ENCODE measurements around the gene RFT1.
"Not testable (repeated sequence)": the region's sequence is repeated elsewhere in the genome, so short reads cannot be mapped to it uniquely, and the experiment has no call there.

Gene RFT1

DNA sequence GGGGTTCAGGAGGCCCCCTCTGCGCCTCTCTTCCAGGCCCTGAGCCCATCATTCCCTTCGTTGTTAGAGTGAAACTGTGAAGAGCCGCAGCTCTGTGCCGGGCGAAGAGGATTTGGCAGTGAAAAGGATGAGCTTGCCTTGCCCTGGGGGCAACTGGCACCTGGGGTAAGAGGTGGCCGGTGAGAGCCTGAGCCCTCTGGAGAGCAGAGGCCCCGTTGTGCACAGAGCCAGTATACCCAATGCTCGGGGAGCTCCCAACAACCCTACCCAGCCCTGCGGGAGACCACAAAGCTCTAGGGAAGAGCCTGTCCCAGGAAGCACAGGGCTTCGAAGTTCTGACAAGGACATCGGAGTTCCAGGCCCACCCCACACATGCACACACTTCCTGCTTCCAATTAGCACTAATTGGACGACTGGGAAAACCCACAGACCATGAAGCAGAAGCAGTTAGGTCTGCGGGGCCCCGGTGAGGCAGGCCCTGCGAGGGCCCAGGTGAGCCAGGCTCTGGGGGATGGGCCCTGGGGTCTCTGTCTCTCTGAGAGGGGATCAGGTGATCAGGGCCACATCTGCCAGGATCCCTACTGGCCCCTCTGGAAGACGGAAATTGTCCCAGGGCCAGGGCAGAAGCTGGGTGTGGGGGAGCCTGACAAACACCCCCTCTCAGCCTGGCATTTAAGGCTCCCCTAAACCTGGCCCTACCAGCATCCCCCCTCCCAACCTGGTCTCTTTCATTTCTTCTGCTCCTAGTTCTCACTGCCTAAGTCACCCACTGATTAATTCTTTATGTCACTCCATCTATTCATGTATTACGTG is 56.5 kb downstream of the RFT1 start:
- H3K4me3 ChIP-seq (ENCODE audit: low read length), result no peak overlapping the region; the same call in 1 of the 2 replicates

DNA sequence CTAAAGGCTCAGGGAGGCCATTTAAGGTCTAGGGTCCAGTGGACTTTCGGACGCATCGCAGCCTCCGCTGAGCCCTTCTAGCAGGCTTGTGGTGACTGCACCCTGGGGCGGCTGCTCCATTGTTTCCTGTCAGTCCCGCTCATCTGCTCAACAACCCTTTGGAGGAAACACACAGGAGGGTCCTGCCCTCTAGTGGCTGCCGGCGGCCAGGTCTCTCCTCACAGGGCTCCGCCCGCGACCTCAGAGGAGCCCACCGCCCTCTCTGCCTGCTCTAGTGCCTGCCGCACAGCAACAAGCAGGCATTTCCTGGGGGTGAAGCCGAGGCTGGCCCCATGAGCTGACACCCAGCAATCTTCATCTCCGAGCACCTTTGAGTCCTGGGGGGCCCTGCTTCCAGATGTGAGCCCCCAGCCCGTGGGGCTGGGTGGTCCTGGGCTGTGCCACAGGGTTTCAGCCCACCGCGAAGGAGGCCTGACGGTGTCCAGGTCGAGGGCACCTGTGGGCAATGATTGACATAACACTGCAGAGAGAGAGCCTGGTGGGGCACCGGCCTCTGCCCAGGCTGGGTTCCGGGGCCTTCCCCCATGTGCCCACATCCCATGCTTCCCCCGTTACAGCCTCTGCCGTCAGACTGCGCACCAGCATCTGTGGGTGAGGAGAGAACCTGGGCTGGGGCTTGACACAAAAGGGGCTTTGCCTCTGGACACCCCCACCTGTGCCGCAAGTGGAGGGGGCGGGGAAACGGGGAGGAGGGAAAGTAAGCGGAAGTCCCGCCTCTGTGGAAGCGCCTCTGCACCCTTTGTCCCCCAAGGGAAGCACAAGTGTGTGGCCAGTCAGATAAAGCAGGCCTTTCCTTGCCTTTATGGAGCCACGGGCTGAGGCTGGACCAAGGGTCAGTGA is 57.3 kb downstream of the RFT1 start:
- peak overlapping the region; percentile 46; the same call in 1 of the 2 replicates for H3K4me3 ChIP-seq (ENCODE audit: low read length)
- TF ChIP-seq ZNF274 (IDR thresholded peaks at IDR 0.05; ENCODE audit: low read depth, low read length), result no peak

More for the DNA sequence above, 56.5 kb downstream of the RFT1 start:
- TF ChIP-seq ZNF274 (IDR thresholded peaks at IDR 0.05; ENCODE audit: low read depth, low read length), result no peak

- TF ChIP-seq ZNF274 (IDR thresholded peaks at IDR 0.05; ENCODE audit: low read depth, low read length), result no peak
- H3K4me3 ChIP-seq (ENCODE audit: low read length), result no peak overlapping the region
Observed at GRCh38 chr3:53071882-53072431, 58.3 kb downstream of the RFT1 start.

DNA sequence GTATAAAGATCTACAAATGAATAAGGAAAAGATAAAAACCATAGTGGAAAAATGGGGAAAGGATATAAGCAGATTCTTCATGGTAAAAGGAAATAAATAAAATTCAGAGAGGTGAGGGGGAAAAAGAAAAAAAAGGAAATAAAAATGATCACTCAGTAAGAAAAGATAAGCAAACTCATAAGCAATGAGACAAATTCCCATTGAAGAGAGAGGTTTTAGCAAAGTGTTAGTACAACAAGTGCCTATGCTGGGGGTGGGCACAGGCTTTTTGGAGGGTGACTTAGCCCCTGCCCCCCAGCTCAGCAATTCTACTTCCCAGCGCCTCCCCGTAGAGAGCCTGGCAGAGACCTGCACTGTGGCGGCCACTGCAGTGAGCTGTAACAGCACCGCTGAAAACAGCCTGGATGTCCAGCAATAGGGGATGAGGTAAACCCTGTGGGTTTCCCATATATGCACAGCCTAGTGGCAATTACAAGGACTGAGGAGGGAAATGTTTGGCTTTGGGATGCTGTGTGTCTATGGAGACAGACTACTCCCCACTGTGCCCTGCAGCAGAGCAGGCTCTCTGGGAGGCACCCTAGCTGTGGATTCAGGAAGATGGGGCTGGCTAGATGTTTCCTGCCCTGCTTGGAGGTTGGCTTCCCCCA is 60.7 kb downstream of the RFT1 start:
- no peak for TF ChIP-seq ZNF274 (IDR thresholded peaks at IDR 0.05; ENCODE audit: low read depth, low read length)
- H3K4me3 ChIP-seq (ENCODE audit: low read length), result no peak overlapping the region

GRCh38 chr3:53068176-53068575 is 62.1 kb downstream of the RFT1 start:
- no peak overlapping the region for H3K4me3 ChIP-seq (ENCODE audit: low read length)
- TF ChIP-seq ZNF274 (IDR thresholded peaks at IDR 0.05; ENCODE audit: low read depth, low read length), result no peak

DNA sequence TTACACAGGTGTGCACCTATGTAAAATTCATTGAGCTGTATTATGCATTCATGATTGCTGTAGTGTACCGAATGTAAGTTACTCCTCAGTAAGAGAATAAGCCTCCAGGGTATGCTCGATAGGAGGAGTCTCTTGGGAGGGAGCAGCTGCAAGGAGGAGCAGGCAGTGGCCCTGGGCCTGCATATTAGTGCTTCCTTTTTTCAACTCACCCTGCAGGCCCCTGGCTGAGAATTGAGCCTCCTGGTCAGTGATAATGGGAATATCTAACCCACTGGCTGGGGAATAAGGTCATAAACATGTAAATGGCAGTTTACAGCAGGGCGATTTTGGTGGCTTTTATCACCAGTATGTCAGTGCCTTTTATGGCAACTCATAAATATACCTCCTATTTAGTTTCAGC is 62.7 kb downstream of the RFT1 start:
- no peak for TF ChIP-seq ZNF274 (IDR thresholded peaks at IDR 0.05; ENCODE audit: low read depth, low read length)
- H3K4me3 ChIP-seq (ENCODE audit: low read length), result no peak overlapping the region

DNA sequence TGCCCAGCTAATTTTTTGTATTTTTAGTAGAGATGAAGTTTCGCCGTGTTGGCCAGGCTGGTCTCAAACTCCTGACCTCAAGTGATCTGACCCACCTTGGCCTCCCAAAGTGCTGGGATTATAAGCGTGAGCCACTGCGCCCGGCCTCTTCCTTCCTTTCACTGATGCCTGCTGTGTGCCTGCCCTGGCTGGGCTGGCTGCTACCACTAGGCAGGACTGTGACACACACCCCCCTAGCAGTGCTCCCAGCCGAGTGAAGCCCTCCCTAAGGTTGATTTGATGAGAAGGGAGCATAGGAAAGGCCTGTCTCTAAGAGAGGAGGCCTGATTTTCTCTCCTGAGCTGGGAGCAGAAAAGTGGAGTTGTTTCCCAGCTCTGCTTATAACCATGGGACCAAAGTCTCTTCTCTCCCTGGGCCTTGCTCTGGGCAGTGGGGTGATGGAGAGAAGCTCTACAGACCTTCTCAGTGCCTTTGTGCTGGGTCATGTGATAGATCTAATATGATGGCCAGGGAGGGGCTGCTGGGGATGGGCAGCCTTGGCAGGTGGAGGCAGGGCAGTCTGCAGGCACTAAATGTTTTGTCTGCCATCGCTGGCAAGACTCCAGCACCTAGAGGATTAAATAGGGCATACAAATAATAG is 64.3 kb downstream of the RFT1 start:
- no peak overlapping the region for H3K4me3 ChIP-seq (ENCODE audit: low read length)
- TF ChIP-seq ZNF274 (IDR thresholded peaks at IDR 0.05; ENCODE audit: low read depth, low read length), result no peak

GRCh38 chr3:53062905-53063304 is 67.3 kb downstream of the RFT1 start:
- no peak overlapping the region for H3K4me3 ChIP-seq (ENCODE audit: low read length)
- TF ChIP-seq ZNF274 (IDR thresholded peaks at IDR 0.05; ENCODE audit: low read depth, low read length), result no peak

- no peak overlapping the region for H3K4me3 ChIP-seq (ENCODE audit: low read length)
- no peak for TF ChIP-seq ZNF274 (IDR thresholded peaks at IDR 0.05; ENCODE audit: low read depth, low read length)
Observed at GRCh38 chr3:53056442-53056841, 73.8 kb downstream of the RFT1 start.

DNA sequence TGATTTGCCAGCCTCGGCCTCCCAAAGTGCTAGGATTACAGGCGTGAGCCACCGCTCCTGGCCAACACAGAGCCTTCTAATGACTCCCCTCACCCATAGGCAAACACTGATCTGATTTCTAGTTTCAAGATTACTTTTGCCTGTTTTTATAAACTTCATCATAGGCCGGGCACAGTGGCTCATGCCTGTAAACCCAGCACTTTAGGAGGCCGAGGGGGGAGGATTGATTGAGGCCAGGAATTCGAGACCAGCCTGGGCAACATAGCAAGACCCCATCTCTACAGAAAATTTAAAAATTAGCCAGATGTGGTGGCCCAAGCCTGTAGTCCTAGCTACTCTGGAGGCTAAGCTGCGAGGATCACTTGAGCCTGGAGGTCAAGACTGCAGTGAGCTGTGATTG is 76.0 kb downstream of the RFT1 start:
- H3K4me3 ChIP-seq (ENCODE audit: low read length), result not testable (repeated sequence)

GRCh38 chr3:53051929-53052328 is 78.3 kb downstream of the RFT1 start:
- TF ChIP-seq ZNF274 (IDR thresholded peaks at IDR 0.05; ENCODE audit: low read depth, low read length), result no peak
- no peak overlapping the region for H3K4me3 ChIP-seq (ENCODE audit: low read length)

DNA sequence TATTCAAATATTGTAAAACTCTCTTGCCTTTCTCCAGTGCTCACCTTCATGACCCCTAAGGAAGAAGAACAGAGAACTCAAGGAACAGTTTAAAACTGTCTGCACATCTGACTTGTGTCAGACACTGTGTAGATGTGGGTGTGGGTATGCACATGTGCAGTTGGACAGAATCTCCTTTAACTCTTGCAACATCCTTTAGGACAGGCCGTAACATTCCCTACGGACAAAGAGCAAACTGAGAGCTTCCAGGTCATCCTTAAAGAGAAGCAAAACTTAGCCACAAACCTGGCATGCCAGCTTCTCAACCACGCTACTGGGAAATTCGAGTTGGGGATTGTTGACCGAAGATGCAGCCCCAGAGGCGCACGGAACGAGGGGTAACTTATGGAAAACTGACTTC is 80.2 kb downstream of the RFT1 start:
- H3K4me3 ChIP-seq (ENCODE audit: low read length), result no peak overlapping the region
- TF ChIP-seq ZNF274 (IDR thresholded peaks at IDR 0.05; ENCODE audit: low read depth, low read length), result no peak
